C4-2B (cell line): Measurements from ENCODE around the gene EFNB1.

Source experiments
- H3K27ac ChIP-seq: fragments of 450-650 bp; 2 replicates; pipeline ENCODE4 v1.5.1; 2017
- ZFX ChIP-seq: fragments of 450-650 bp; IDR thresholded peaks from 2 replicates; pipeline ENCODE4 v1.6.1; 2017
- TF ChIP-seq, protein P1 (sequence below): fragments of 450-650 bp; conservative IDR thresholded peaks from 2 replicates; pipeline ENCODE4 v1.5.1; 2017; ENCODE audit warnings: mild to moderate bottlenecking

The EFNB1 gene

DNA sequence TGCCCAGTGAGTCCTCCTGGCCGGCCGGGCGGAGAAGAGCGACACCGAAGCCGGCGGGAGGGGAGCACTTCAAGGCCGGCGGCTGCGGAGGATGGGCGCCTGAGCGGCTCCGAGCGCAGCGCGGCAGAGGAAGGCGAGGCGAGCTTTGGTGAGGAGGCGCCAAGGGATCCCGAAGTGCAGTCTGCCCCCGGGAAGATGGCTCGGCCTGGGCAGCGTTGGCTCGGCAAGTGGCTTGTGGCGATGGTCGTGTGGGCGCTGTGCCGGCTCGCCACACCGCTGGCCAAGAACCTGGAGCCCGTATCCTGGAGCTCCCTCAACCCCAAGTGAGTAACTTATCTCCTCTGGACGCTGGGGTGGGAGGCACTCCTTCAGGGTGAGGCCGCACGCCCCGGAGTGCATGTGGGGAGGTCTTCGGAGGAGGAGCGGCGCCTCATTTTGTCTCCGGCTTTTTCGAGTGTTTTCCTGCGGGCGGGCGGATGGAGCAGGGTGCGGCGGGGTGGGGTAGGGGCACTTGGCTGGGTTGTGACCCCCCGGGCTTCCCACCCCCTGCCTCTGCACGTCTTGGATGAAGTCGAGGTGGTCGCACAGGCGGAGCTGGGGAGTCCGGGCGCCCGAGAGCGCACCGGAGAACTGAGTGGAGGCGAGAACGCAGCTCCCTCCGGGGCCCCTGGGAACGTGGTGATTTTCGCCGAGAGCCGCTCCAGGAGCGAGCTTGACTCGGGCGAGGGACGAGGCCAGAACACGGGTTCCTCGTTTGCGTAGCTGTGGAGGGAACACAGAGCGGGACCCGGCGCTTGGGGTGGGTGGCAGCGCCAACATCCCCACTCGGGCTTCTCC, 979 bp downstream of the EFNB1 start:
- TF ChIP-seq, protein P1, sequence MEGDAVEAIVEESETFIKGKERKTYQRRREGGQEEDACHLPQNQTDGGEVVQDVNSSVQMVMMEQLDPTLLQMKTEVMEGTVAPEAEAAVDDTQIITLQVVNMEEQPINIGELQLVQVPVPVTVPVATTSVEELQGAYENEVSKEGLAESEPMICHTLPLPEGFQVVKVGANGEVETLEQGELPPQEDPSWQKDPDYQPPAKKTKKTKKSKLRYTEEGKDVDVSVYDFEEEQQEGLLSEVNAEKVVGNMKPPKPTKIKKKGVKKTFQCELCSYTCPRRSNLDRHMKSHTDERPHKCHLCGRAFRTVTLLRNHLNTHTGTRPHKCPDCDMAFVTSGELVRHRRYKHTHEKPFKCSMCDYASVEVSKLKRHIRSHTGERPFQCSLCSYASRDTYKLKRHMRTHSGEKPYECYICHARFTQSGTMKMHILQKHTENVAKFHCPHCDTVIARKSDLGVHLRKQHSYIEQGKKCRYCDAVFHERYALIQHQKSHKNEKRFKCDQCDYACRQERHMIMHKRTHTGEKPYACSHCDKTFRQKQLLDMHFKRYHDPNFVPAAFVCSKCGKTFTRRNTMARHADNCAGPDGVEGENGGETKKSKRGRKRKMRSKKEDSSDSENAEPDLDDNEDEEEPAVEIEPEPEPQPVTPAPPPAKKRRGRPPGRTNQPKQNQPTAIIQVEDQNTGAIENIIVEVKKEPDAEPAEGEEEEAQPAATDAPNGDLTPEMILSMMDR, result no peak
- no peak for TF ChIP-seq ZFX

DNA sequence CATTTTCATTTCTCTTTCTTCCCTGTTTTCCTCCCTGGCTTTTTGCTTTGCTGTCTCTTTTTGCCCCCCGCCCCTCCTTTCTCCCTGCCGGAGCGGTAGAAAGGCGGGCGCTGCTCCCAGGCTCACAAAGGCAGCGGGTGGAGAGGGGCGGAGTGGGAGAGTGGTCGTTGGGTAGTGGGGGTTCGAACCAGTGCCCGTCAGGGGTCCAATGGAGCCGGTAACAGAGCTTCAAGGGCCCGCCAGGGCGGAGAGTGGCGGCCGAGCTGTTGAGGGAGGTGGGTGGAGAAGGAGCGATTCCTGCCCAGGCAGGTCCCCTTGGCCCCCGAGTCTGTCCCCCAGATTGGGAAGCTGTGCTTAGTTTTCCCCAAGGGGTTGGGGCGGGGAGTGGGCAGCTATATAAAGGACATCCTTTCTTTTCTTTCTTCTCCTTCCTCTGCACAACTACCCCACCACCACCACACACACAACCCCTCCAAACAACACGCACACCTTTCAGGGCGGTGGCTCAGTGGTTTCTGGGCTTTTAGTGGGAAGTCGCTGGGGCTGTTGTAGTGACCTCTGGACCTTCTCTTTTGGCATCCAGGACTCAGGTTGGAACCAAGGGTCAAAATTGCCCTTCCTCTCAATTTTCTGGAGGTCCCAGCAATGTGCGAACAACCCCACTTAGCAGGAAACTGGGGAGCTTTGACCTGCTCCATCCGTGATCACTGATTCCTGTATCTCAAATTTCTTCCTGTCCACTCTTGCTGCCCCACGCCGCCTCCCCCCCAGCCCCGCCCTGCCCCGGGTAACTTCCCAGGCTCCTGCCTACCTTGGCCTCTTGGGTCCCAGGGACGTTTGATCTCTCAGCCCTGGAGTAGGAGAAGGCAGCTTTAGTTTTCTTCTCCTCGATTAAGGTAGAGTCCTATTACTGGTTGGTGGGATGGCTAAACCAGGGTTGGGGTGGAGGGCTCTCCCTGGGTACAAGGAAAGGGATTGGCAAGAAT, 1.9 kb downstream of the EFNB1 start:
- TF ChIP-seq ZFX, result no peak
- TF ChIP-seq, protein P1, result no peak
- no peak overlapping the region for H3K27ac ChIP-seq

More for the DNA sequence above, 979 bp downstream of the EFNB1 start:
- H3K27ac ChIP-seq, result peak overlapping the region; percentile 52

DNA sequence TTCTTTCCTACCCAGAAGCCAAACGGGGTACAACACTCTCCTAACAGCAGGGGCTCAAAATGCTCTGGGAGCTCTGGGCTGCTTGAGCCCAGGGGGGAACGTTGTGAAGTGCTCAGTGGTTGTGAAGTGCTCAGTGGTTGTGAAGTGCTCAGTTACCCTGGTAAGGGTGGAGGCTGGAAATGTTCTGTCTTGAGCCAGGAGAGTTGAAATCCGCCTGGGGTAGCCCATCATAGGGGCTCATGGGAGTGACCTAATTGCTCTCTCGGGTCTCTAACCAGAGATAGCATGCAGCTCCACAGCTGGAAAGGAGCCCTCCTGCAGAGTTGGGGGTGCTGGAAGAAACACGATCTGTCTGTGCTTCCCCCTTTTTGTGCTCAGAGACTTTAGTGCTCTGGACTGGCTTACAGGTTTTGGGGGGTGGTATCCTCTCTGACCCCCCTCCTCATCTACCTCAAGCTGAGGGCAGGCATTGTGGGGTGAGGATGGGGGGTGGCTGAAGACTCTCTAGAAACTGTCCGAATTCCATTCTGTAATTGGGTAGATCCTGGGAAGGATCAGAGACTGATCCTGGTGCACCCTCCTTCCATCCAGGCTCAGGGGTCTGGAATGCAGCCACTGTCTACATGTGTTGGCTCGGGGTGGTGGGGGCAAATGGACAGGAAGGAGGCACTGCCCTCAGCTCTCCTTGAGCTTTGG, 2.7 kb downstream of the EFNB1 start:
- H3K27ac ChIP-seq, result no peak overlapping the region
- TF ChIP-seq, protein P1, result no peak
- no peak for TF ChIP-seq ZFX

DNA sequence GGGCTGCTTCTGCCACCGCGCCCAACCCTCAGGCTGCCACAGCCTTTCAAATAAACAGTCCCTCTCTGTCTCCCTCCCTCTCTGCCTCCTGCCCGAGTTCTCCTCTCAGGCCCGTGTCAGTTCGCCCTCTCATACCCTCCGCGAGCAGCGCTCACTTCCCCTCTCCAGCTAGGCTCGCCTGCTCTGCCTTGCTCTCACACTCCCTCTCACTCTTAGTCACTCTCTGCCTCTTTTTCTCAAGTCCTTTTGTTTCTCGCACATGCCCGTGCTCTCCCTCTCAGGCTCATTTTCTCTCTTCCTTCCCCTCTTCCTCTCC, 3.2 kb downstream of the EFNB1 start:
- no peak overlapping the region for H3K27ac ChIP-seq
- TF ChIP-seq, protein P1, result no peak
- no peak for TF ChIP-seq ZFX

DNA sequence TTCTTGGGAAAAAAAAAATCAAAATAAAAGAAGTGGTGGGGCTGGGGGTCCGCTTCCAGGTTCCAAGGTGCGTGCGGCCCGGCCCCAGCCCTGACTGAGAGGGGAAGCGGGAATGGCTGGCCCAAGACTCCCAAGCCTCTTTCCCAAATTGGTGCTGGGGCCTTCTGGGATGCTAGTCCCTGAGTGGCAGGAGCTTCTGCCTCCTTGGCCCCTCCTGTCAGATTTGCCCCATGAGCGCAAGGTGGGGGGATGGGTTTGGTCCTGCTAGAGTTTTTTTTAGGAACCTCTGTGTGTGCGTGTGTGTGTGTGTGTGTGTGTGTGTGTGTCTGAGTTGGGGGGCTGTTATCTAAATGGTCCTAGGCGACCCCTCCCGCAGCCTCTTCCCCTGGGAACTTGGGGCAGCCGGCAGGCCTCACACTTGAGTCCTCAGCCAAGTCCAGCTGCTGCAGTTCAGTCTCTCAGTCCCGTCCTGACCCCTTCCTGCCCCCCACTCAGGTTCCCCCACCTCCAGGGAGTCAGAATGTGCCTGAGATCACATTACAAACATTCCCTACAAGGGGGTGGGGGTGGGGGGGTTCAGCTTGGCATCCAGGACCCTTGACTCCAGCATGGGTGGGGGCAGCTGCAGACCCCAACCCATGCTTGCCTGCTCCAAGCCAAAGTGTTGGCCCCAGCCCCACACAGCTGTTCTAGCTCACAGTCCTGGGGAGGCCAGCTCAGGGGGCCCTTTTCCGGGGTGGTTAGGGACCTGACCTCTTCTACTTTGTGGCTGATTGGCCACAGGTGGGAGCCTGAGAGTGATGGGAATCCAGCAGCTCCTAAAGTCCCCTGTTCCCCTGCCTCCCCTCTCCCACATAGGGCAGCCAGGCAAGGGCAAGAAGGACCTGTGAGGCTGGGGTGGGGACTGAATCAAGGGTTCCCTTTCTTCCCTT, 4.0 kb downstream of the EFNB1 start:
- no peak overlapping the region for H3K27ac ChIP-seq

DNA sequence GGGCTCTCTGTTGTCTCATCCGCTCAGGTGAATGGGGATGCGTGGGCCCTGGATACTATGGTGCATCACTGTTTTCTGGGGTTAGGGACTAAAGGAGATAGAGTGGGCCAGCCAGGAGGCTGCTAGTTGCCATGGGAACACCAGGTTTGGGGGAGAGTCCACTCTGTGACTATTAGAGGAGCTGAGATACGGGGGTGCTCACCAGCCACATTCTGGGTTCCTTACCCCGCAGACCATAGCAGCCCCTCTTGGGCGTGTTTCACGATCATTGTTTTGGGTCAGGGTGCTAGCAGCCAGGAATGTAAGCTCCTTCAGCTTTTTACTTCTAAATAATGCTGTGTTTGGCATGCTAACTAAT, 4.6 kb downstream of the EFNB1 start:
- H3K27ac ChIP-seq, result no peak overlapping the region

More for the DNA sequence above, 4.0 kb downstream of the EFNB1 start:
- TF ChIP-seq, protein P1, result no peak
- TF ChIP-seq ZFX, result no peak

More for the DNA sequence above, 4.6 kb downstream of the EFNB1 start:
- TF ChIP-seq ZFX, result no peak
- TF ChIP-seq, protein P1, result no peak
